Mononuclear cell (primary cell): ENCODE results near the gene AK9. TPM values are rescaled to one million over a fixed set of nuclear protein-coding genes. Genes with fewer than 3 reads are reported as not detected.

Experiments
- H3K27me3 ChIP-seq: 2 replicates; pipeline ENCODE4 v1.6.0; 2011; ENCODE audit warnings: low read length, control low read depth; ENCODE audit not compliant: insufficient read depth
- H3K4me1 ChIP-seq: 2 replicates; pipeline ENCODE4 v1.5.1; 2011; ENCODE audit warnings: mild to moderate bottlenecking, low read length, control low read depth; ENCODE audit not compliant: insufficient read depth
- H3K4me3 ChIP-seq: 2 replicates; pipeline ENCODE4 v1.5.1; 2011; ENCODE audit warnings: mild to moderate bottlenecking, low read length, moderate library complexity
- H3K9me3 ChIP-seq: 2 replicates; pipeline ENCODE4 v1.5.1; 2011; ENCODE audit warnings: low read depth, mild to moderate bottlenecking, control low read depth, low read length
- total RNA-seq: library from RNA; depleted of rRNA; stranded (reverse); fragments of >200 nt; gene quantifications from one replicate; pipeline ENCODE4 v1.2.3, GENCODE V29; 2012

AK9 gene
- total RNA-seq, 1 donor, result 8.8 TPM

- Histone ChIP-seq H3K9me3 (no peaks in the 10 kb centered on the region), H3K4me3 (no peak overlapping the region), H3K4me1 (peaks cover 7% of the 10 kb centered on the region), H3K27me3 (no peaks in the 10 kb centered on the region)
Measured at GRCh38 chr6:109496036-109496772, 194.8 kb downstream of the AK9 start.

- Histone ChIP-seq H3K4me1 (peaks cover 11% of the 10 kb centered on the region), H3K27me3 (no peaks in the 10 kb centered on the region), H3K9me3 (no peaks in the 10 kb centered on the region), H3K4me3 (no peak overlapping the region)
Measured at GRCh38 chr6:109493865-109494264, 197.1 kb downstream of the AK9 start.

GRCh38 chr6:109491207-109491938, 199.6 kb downstream of the AK9 start:
- Histone ChIP-seq H3K4me3 (no peak overlapping the region), H3K9me3 (no peaks in the 10 kb centered on the region), H3K4me1 (peaks cover 11% of the 10 kb centered on the region), H3K27me3 (no peaks in the 10 kb centered on the region)

- H3K9me3 ChIP-seq, result no peaks in the 10 kb centered on the region
- H3K4me1 ChIP-seq, result peaks cover 11% of the 10 kb centered on the region
- no peaks in the 10 kb centered on the region for H3K27me3 ChIP-seq
- no peak overlapping the region for H3K4me3 ChIP-seq
Measured at GRCh38 chr6:109490713-109491112, 200.3 kb downstream of the AK9 start.

GRCh38 chr6:109488001-109488400, 203.0 kb downstream of the AK9 start:
- Histone ChIP-seq H3K4me1 (peaks cover 15% of the 10 kb centered on the region), H3K9me3 (no peaks in the 10 kb centered on the region), H3K27me3 (no peaks in the 10 kb centered on the region), H3K4me3 (no peak overlapping the region)

GRCh38 chr6:109486068-109486467, 204.9 kb downstream of the AK9 start:
- H3K4me1 ChIP-seq, result peaks cover 24% of the 10 kb centered on the region
- H3K4me3 ChIP-seq, result no peak overlapping the region
- H3K9me3 ChIP-seq, result no peaks in the 10 kb centered on the region
- no peaks in the 10 kb centered on the region for H3K27me3 ChIP-seq

- Histone ChIP-seq H3K4me3 (no peak overlapping the region), H3K4me1 (peaks cover 27% of the 10 kb centered on the region), H3K9me3 (no peaks in the 10 kb centered on the region), H3K27me3 (no peaks in the 10 kb centered on the region)
Measured at GRCh38 chr6:109485266-109485935, 205.6 kb downstream of the AK9 start.

- peaks cover 39% of the 10 kb centered on the region for H3K4me1 ChIP-seq
- H3K9me3 ChIP-seq, result no peaks in the 10 kb centered on the region
- no peak overlapping the region for H3K4me3 ChIP-seq
- no peaks in the 10 kb centered on the region for H3K27me3 ChIP-seq
Measured at GRCh38 chr6:109484122-109484521, 206.9 kb downstream of the AK9 start.

- Histone ChIP-seq H3K4me1 (peaks cover 43% of the 10 kb centered on the region), H3K27me3 (no peaks in the 10 kb centered on the region), H3K4me3 (peak overlapping the region; percentile 25), H3K9me3 (no peaks in the 10 kb centered on the region)
Measured at GRCh38 chr6:109483735-109484057, 207.3 kb downstream of the AK9 start.

GRCh38 chr6:109482905-109483734, 207.9 kb downstream of the AK9 start, which contains the start of gene ZBTB24:
ZBTB24 (minus strand) TSS chr6:109483219; CDS start chr6:109482026, 1,193 bp downstream.
- Histone ChIP-seq H3K4me3 (peak within 1 kb of the TSS; percentile 88), H3K27me3 (no peaks in the 10 kb centered on the region), H3K9me3 (no peaks in the 10 kb centered on the region), H3K4me1 (peaks cover 49% of the 10 kb centered on the region)

GRCh38 chr6:109480993-109481480, 210.0 kb downstream of the AK9 start:
- no peaks in the 10 kb centered on the region for H3K9me3 ChIP-seq
- H3K4me1 ChIP-seq, result peaks cover 67% of the 10 kb centered on the region
- no peak overlapping the region for H3K4me3 ChIP-seq
- no peaks in the 10 kb centered on the region for H3K27me3 ChIP-seq

GRCh38 chr6:109478841-109479624, 212.0 kb downstream of the AK9 start:
- H3K9me3 ChIP-seq, result no peaks in the 10 kb centered on the region
- peaks cover 70% of the 10 kb centered on the region for H3K4me1 ChIP-seq
- H3K27me3 ChIP-seq, result no peaks in the 10 kb centered on the region
- H3K4me3 ChIP-seq, result no peak overlapping the region

GRCh38 chr6:109478222-109478805, 212.7 kb downstream of the AK9 start:
- H3K4me1 ChIP-seq, result peaks cover 65% of the 10 kb centered on the region
- H3K27me3 ChIP-seq, result no peaks in the 10 kb centered on the region

GRCh38 chr6:109477725-109478124, 213.3 kb downstream of the AK9 start:
- no peaks in the 10 kb centered on the region for H3K9me3 ChIP-seq
- no peaks in the 10 kb centered on the region for H3K27me3 ChIP-seq
- H3K4me3 ChIP-seq, result no peak overlapping the region
- H3K4me1 ChIP-seq, result peaks cover 70% of the 10 kb centered on the region

More at GRCh38 chr6:109478222-109478805, 212.7 kb downstream of the AK9 start:
- no peaks in the 10 kb centered on the region for H3K9me3 ChIP-seq
- no peak overlapping the region for H3K4me3 ChIP-seq
